ENCODE measurements around the gene TCN2.

DNA sequence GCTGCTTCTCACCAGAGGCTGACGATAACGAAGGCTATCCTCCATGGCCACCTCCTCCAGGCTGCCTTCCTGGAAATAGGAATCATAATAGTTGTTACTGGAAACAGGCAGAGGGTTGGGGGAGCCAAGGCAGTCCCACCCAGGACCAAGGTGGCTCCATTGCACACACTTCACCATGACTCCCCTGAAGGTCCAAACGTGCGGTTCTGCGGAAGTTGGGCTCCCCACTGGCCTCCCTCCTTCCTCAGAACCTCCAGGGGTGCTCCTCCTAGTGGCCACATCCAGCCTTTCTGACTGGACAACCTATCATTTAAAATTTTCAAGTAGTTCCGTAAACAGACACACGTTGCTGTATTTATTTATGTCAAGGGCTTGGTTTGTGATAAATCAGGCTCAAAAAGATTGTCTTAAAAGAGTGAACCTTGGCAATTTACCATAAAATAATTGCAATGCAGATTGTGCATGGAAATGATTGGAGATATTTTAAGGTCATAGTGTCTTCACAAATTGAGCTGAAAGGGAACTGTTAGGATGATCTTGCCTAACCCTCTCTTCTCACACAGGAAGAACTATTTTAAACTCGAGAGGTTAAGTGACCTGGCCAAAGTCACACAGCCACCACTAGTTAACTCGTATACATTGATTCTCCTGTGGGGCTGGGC, 1.4 kb upstream of the TCN2 start:
- TF ChIP-seq MAFK (IDR thresholded peaks at IDR 0.05; ENCODE audit: low read depth, low read length): no peak
- TF ChIP-seq, protein P1, sequence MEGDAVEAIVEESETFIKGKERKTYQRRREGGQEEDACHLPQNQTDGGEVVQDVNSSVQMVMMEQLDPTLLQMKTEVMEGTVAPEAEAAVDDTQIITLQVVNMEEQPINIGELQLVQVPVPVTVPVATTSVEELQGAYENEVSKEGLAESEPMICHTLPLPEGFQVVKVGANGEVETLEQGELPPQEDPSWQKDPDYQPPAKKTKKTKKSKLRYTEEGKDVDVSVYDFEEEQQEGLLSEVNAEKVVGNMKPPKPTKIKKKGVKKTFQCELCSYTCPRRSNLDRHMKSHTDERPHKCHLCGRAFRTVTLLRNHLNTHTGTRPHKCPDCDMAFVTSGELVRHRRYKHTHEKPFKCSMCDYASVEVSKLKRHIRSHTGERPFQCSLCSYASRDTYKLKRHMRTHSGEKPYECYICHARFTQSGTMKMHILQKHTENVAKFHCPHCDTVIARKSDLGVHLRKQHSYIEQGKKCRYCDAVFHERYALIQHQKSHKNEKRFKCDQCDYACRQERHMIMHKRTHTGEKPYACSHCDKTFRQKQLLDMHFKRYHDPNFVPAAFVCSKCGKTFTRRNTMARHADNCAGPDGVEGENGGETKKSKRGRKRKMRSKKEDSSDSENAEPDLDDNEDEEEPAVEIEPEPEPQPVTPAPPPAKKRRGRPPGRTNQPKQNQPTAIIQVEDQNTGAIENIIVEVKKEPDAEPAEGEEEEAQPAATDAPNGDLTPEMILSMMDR (conservative IDR thresholded peaks at IDR 0.05; ENCODE audit: low read depth, low read length): peak; percentile 61
- TF ChIP-seq, protein P2, sequence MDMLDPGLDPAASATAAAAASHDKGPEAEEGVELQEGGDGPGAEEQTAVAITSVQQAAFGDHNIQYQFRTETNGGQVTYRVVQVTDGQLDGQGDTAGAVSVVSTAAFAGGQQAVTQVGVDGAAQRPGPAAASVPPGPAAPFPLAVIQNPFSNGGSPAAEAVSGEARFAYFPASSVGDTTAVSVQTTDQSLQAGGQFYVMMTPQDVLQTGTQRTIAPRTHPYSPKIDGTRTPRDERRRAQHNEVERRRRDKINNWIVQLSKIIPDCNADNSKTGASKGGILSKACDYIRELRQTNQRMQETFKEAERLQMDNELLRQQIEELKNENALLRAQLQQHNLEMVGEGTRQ (IDR thresholded peaks at IDR 0.05; ENCODE audit: low read depth, low read length): no peak
- no peak for TF ChIP-seq FOS (IDR thresholded peaks at IDR 0.05; ENCODE audit: low read depth, low read length)
- TF ChIP-seq RAD21 (IDR thresholded peaks at IDR 0.05; ENCODE audit: low read length): no peak
- TF ChIP-seq POLR2A (IDR thresholded peaks at IDR 0.05; ENCODE audit: low read depth, low read length): no peak
- no peak for TF ChIP-seq RFX5 (IDR thresholded peaks at IDR 0.05; ENCODE audit: low read depth, low read length)
- no peak for TF ChIP-seq CHD1 (IDR thresholded peaks at IDR 0.05; ENCODE audit: low read depth, low read length)
- no peak for TF ChIP-seq BHLHE40 (IDR thresholded peaks at IDR 0.05; ENCODE audit: low read depth, low read length)
- no peak for TF ChIP-seq ELK1 (IDR thresholded peaks at IDR 0.05; ENCODE audit: borderline replicate concordance, low read depth, low read length)
- no peak; the same call in 1 of the 2 replicates for TF ChIP-seq MAZ (IDR thresholded peaks at IDR 0.05; ENCODE audit: borderline replicate concordance, low read depth, low read length)
- TF ChIP-seq SMC3 (IDR thresholded peaks at IDR 0.05; ENCODE audit: low read depth, low read length): no peak
- TF ChIP-seq RCOR1 (IDR thresholded peaks at IDR 0.05; ENCODE audit: insufficient replicate concordance, low read length): no peak
